Kidney epithelial cell (primary cell): ENCODE results near the gene RANBP17. TPM values are rescaled to one million over a fixed set of nuclear protein-coding genes. Genes with fewer than 3 reads are reported as not detected.

Experiments used
- DNase-seq: peaks from one replicate; pipeline ENCODE4 v3.0.0-alpha.2; 2010; ENCODE audit warnings: low read depth
- H3K27me3 ChIP-seq: 2 replicates; pipeline ENCODE4 v1.6.0; 2011; ENCODE audit warnings: low read length; ENCODE audit not compliant: control insufficient read depth, insufficient read depth
- H3K36me3 ChIP-seq: 2 replicates; pipeline ENCODE4 v1.5.1; 2011; ENCODE audit warnings: low read length; ENCODE audit not compliant: control insufficient read depth, insufficient read depth
- H3K4me3 ChIP-seq: 2 replicates; pipeline ENCODE4 v1.5.1; 2011; ENCODE audit warnings: low read depth, mild to moderate bottlenecking, control low read depth, low read length
- total RNA-seq: library from RNA; depleted of rRNA; stranded (reverse); fragments of >200 nt; gene quantifications from 2 replicates; pipeline ENCODE4 v1.2.3, GENCODE V29; 2015
- TF ChIP-seq, protein P1 (sequence below): IDR thresholded peaks from 2 replicates; pipeline ENCODE4 v1.5.1; 2011; ENCODE audit warnings: mild to moderate bottlenecking, moderate library complexity, low read length, control low read depth, inconsistent platforms; ENCODE audit not compliant: insufficient read depth, poor library complexity, severe bottlenecking

The RANBP17 gene
- total RNA-seq, 1 donor from 2014 or later: 10.4 TPM

DNA sequence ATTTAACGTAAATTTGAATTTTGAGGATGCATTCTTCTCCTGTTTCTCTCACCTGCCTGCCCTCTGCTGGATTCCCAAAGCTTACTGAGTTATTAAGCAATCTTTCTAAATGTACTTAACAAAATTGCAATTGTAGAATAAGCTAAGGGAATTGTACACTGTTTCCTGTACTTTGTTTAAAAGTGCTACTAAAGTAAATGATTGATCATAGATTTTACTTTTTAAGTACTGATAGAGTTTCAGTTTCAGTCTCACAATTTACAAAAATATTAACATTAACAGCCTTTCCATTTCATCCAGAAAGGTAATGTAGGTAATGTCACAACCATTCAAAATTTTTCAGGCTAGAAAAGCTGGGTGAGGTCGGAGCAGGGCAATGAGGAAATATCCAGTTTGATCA is 4.8 kb upstream of the RANBP17 start:
- Histone ChIP-seq H3K27me3 (no peaks in the 10 kb centered on the region), H3K36me3 (no peaks in the 10 kb centered on the region), H3K4me3 (no peak overlapping the region)
- TF ChIP-seq, protein P1, sequence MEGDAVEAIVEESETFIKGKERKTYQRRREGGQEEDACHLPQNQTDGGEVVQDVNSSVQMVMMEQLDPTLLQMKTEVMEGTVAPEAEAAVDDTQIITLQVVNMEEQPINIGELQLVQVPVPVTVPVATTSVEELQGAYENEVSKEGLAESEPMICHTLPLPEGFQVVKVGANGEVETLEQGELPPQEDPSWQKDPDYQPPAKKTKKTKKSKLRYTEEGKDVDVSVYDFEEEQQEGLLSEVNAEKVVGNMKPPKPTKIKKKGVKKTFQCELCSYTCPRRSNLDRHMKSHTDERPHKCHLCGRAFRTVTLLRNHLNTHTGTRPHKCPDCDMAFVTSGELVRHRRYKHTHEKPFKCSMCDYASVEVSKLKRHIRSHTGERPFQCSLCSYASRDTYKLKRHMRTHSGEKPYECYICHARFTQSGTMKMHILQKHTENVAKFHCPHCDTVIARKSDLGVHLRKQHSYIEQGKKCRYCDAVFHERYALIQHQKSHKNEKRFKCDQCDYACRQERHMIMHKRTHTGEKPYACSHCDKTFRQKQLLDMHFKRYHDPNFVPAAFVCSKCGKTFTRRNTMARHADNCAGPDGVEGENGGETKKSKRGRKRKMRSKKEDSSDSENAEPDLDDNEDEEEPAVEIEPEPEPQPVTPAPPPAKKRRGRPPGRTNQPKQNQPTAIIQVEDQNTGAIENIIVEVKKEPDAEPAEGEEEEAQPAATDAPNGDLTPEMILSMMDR: no peak
- DNase-seq: no peak

- Histone ChIP-seq H3K27me3 (no peaks in the 10 kb centered on the region), H3K4me3 (no peak overlapping the region), H3K36me3 (no peaks in the 10 kb centered on the region)
- DNase-seq: no peak
- TF ChIP-seq, protein P1: no peak
Measured at GRCh38 chr5:170860415-170860814, 1.4 kb upstream of the RANBP17 start.

GRCh38 chr5:170860818-170861666 is 776 bp upstream of the RANBP17 start:
- Histone ChIP-seq H3K36me3 (no peaks in the 10 kb centered on the region), H3K27me3 (no peaks in the 10 kb centered on the region), H3K4me3 (no peak overlapping the region)
- no peak for DNase-seq
- TF ChIP-seq, protein P1: no peak

DNA sequence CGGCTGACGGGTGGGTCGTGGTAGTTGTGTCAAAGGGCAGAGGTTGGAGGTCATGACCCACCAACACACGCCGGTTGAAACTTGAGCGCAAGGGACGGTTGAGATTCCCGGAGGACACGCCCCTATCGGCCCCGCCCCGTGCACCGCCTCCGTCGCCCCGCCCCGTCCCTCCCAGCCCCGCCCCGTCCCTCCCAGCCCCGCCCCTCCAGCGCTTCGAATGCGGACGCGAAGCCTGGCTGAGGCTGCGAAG is 226 bp upstream of the RANBP17 start:
- peak overlapping the region; percentile 75 for H3K4me3 ChIP-seq
- TF ChIP-seq, protein P1: no peak
- H3K27me3 ChIP-seq: no peaks in the 10 kb centered on the region
- no peaks in the 10 kb centered on the region for H3K36me3 ChIP-seq
- DNase-seq: no peak

DNA sequence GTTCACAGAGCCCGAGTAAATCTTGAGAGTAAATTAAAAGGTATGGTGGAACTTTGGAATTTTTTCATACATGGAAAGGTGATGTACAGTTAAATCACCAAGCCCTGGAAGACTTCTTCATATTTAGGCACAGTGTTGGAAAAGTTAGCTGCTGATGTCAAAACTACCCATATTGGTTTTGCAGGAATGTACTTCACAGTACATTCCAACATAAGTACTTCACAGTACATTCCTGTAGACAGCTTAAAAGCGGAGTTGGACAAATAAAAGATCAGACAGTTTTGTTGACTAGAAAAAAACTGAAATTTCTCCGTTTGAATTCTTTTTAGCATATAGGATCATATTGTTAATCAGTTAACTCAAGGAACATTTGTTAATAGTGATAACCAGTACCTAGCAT is 1.8 kb downstream of the RANBP17 start:
- no peaks in the 10 kb centered on the region for H3K27me3 ChIP-seq
- no peak for DNase-seq
- no peaks in the 10 kb centered on the region for H3K36me3 ChIP-seq
- H3K4me3 ChIP-seq: no peak overlapping the region
- TF ChIP-seq, protein P1: no peak

DNA sequence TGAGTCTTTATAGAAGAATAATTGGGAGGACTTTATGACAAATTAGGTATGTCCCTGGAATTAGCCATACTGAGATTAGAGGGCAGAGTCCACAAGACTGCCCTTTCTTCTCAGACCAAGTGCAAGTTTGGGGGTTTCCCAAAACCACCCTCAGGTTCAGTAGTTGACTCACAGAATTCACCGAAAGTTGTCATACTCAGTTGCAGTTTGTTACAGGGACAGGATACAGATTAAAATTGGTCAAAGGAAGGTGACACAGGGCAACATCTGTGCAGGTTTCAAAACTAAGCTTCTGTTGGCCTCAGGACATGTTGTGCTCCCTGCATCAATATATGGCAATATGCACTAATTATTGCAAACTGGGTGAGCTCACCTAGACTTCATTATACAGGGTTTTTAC is 3.8 kb downstream of the RANBP17 start:
- no peaks in the 10 kb centered on the region for H3K27me3 ChIP-seq
- no peak for DNase-seq
- H3K36me3 ChIP-seq: no peaks in the 10 kb centered on the region
- no peak overlapping the region for H3K4me3 ChIP-seq
- TF ChIP-seq, protein P1: no peak
